ENCODE results near the gene RTP5. TPM values are rescaled to one million over a fixed set of nuclear protein-coding genes. Genes with fewer than 3 reads are reported as not detected.

RTP5 gene
- total and polyA plus RNA-seq, 2 experiments from 2014 or later = not detected

DNA sequence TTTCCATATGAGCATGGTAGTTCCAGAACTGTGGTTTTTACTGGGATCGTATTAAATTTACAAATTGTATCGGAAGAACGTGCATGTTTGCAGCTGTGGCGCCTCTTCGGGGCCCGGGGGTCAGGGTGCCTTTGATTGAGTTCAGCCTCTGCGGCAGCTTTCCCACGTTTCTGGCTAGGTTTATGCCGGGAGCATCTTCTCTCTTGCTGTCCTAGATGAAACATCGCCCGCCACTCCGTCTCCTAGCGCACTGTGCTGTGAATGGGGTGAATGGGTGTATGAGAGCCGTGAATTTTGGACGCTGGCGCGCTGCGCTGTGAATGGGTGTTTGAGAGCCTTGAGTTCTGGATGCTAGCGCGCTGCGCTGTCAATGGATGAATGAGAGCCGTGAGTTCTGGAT, 23.1 kb upstream of the RTP5 start:
- 52 to 55% methylated on average over 21 to 22 of the region's 22 CpGs for WGBS, 2 experiments (ENCODE audit: low coverage in 1 of 2, low lambda C conversion rate in 2 of 2, missing lambda C conversion rate in 2 of 2)
- H3K27ac ChIP-seq = no peak overlapping the region
- H3K4me1 ChIP-seq (ENCODE audit: insufficient read depth) = no peaks in the 10 kb centered on the region
- no peaks in the 10 kb centered on the region for H3K9me2 ChIP-seq (ENCODE audit: insufficient read depth)
- H2AFZ ChIP-seq = no peak overlapping the region
- H3F3A ChIP-seq (ENCODE audit: insufficient read depth) = no peaks in the 10 kb centered on the region
- H3K4me2 ChIP-seq (ENCODE audit: unreplicated experiment) = no peak overlapping the region
- in situ Hi-C loops (cut with MboI) = no loop called here
- TF ChIP-seq EZH2 (IDR thresholded peaks at IDR 0.05; ENCODE audit: insufficient read depth, poor library complexity, severe bottlenecking) = no peak
- TF ChIP-seq EZH2phosphoT487 (IDR thresholded peaks at IDR 0.05; ENCODE audit: insufficient read depth, low read depth) = no peak
- H3K27me3 ChIP-seq (replicated peaks; ENCODE audit: insufficient read depth) = peaks cover 21% of the 10 kb centered on the region
- H3K36me3 ChIP-seq (ENCODE audit: low read depth) = no peaks in the 10 kb centered on the region
- no peaks in the 10 kb centered on the region for H3K79me2 ChIP-seq (ENCODE audit: insufficient read depth)
- H3K9me3 ChIP-seq (ENCODE audit: low read depth) = no peaks in the 10 kb centered on the region
- no peak overlapping the region for H3K9ac ChIP-seq
- no peak for DNase-seq
- no peak overlapping the region for H3K4me3 ChIP-seq
- no peaks in the 10 kb centered on the region for H4K20me1 ChIP-seq (ENCODE audit: insufficient read depth)

DNA sequence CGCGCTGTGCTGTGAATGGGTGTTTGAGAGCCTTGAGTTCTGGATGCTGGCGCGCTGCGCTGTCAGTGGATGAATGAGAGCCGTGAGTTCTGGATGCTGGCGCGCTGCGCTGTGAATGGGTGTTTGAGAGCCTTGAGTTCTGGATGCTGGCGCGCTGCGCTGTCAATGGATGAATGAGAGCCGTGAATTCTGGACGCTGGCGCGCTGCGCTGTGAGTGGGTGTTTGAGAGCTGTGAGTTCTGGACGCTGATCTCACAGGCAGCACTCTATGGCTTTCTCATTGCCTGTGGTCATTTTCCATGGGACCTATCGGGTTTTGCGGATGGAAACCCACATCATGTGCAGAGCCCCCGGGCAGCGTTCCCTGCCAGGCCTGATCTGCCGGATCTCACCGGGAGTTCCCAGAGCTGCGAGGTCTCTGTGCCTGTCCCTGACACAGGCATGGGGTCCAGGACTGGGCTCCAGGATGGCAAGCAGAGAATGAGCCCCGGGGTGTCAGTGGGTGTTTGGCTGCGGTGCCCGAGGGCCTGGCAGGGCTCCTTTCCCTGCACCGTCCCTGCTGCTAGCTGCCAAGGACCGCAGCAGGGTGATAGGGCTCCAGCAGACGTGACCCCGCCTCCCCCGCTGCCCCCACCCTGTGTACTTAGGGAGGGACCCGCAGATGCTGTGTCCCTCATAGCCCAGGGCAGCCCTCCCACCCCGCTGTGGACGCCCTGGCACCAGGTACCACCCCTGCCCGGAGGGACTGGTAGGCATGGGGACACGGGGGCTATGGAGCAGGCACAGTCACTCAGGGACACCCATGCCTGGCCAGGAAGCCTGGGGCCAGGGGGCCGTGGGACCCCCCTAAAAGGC, 20.5 kb upstream of the RTP5 start:
- DNase-seq = no peak
- peaks cover 21% of the 10 kb centered on the region for H3K27me3 ChIP-seq (replicated peaks; ENCODE audit: insufficient read depth)
- no peaks in the 10 kb centered on the region for H3K79me2 ChIP-seq (ENCODE audit: insufficient read depth)
- no peaks in the 10 kb centered on the region for H3K9me3 ChIP-seq (ENCODE audit: low read depth)
- H3K4me2 ChIP-seq (ENCODE audit: unreplicated experiment) = no peak overlapping the region
- WGBS, 2 experiments (ENCODE audit: low coverage in 1 of 2, low lambda C conversion rate in 2 of 2, missing lambda C conversion rate in 2 of 2) = 73 to 76% methylated on average over 19 to 38 of the region's 39 CpGs
- in situ Hi-C loops (cut with MboI) = no loop called here
- TF ChIP-seq EZH2 (IDR thresholded peaks at IDR 0.05; ENCODE audit: insufficient read depth, poor library complexity, severe bottlenecking) = no peak
- no peak for TF ChIP-seq EZH2phosphoT487 (IDR thresholded peaks at IDR 0.05; ENCODE audit: insufficient read depth, low read depth)
- no peak overlapping the region for H3K4me3 ChIP-seq
- no peaks in the 10 kb centered on the region for H3K36me3 ChIP-seq (ENCODE audit: low read depth)
- H3K4me1 ChIP-seq (ENCODE audit: insufficient read depth) = no peaks in the 10 kb centered on the region
- no peak overlapping the region for H3K27ac ChIP-seq
- no peak overlapping the region for H3K9ac ChIP-seq
- no peaks in the 10 kb centered on the region for H3F3A ChIP-seq (ENCODE audit: insufficient read depth)
- no peak overlapping the region for H2AFZ ChIP-seq
- H3K9me2 ChIP-seq (ENCODE audit: insufficient read depth) = no peaks in the 10 kb centered on the region
- no peaks in the 10 kb centered on the region for H4K20me1 ChIP-seq (ENCODE audit: insufficient read depth)

DNA sequence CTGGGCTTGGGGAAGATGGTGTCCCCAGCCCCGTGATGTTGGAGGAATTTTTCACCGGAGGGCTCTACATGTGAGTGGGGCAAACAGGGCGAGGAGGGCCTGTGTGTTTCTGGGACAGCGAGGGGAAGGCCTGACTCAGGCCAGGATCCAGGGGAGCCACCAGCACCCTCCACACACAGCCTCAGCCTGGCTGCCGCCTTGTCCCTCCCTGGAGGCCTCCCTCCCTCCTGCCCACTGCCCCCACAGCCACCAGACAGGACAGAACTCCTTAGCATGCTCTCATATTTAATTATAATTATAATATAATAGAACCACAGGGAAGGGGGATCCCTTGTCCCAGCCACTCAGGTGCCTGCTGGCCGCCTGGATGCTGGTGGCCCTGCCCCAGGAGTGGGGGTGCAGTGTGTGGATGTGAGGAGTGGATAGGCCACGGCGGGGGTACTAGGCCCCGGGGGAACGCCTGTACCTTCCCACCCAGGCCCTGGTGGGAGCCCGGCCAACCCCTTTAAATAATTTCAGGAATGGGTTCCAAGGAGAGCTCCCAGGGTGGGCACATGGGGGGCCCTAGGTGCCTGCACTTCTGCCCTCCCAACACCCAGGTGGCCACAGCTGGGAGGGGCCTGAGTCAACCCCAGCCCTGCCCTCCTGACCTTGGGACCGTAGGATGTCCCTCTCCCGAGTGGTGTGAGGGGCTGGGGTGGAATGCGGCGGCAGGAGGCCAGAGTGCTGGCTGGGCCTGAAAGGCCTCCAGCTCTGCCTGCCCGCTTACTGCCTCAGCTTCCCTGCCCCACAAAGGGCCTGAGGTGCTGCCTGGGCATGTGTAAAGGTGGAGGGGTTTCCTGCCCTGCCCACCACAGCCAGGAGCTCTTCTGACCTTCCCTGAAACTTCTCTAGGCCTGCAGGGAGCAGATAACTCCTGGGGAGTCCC, 19.6 kb upstream of the RTP5 start:
- no peak overlapping the region for H3K4me2 ChIP-seq (ENCODE audit: unreplicated experiment)
- peaks cover 16% of the 10 kb centered on the region for H3K27me3 ChIP-seq (replicated peaks; ENCODE audit: insufficient read depth)
- H4K20me1 ChIP-seq (ENCODE audit: insufficient read depth) = no peaks in the 10 kb centered on the region
- H3K9ac ChIP-seq = no peak overlapping the region
- no peaks in the 10 kb centered on the region for H3K79me2 ChIP-seq (ENCODE audit: insufficient read depth)
- in situ Hi-C loops (cut with MboI) = no loop called here
- H3F3A ChIP-seq (ENCODE audit: insufficient read depth) = no peaks in the 10 kb centered on the region
- DNase-seq = no peak
- WGBS, 2 experiments (ENCODE audit: low coverage in 1 of 2, low lambda C conversion rate in 2 of 2, missing lambda C conversion rate in 2 of 2) = 64 to 67% methylated on average over 16 of the region's 16 CpGs
- H3K9me2 ChIP-seq (ENCODE audit: insufficient read depth) = no peaks in the 10 kb centered on the region
- no peak overlapping the region for H2AFZ ChIP-seq
- H3K36me3 ChIP-seq (ENCODE audit: low read depth) = no peaks in the 10 kb centered on the region
- no peak overlapping the region for H3K4me3 ChIP-seq
- no peaks in the 10 kb centered on the region for H3K9me3 ChIP-seq (ENCODE audit: low read depth)
- no peak for TF ChIP-seq EZH2 (IDR thresholded peaks at IDR 0.05; ENCODE audit: insufficient read depth, poor library complexity, severe bottlenecking)
- no peak for TF ChIP-seq EZH2phosphoT487 (IDR thresholded peaks at IDR 0.05; ENCODE audit: insufficient read depth, low read depth)
- no peaks in the 10 kb centered on the region for H3K4me1 ChIP-seq (ENCODE audit: insufficient read depth)
- no peak overlapping the region for H3K27ac ChIP-seq

DNA sequence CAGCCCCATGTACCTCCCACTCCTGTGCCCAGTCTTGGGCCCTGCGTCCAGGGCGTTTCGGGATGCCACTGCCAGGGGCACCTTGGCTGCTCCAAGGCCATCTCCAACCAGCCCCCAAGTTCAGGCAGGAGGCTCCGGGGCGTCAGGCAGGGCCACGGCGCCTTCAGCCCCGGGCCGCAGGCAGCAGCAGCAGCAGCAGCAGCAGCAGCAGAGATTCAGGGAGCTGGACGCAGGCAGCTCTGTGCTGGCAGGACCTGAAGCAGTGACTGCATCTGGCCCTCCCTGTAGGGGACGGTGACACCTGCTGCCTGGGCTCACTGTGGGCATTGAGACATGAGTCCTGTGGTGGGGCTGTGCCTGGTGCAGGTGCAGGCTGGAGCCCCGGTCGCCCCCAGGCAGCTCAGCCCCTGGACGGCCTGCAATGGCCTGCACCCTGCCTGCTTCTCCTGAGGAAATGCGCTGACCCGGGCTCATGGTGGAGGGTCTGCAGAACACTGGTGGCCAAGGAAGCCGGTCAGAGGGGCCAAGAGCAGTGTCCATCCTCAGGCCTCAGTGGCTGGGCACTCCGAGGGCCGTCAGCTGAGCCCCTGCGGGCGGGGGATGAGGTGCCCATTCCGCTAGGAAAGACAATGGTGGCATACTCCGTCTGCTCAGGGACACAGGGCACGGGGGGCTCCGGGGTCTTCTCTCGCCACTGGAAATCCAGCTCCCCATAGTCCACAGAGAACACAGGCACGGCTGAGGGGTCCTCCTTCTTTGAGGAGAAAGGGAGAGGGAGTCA, 18.8 kb upstream of the RTP5 start:
- Histone ChIP-seq H3K79me2 (ENCODE audit: insufficient read depth) (no peaks in the 10 kb centered on the region), H3K9ac (no peak overlapping the region), H3K36me3 (ENCODE audit: low read depth) (no peaks in the 10 kb centered on the region), H3K4me2 (ENCODE audit: unreplicated experiment) (no peak overlapping the region), H2AFZ (no peak overlapping the region), H3K27ac (no peak overlapping the region), H3K27me3 (replicated peaks; ENCODE audit: insufficient read depth) (peaks cover 8% of the 10 kb centered on the region), H3K4me1 (ENCODE audit: insufficient read depth) (no peaks in the 10 kb centered on the region), H4K20me1 (ENCODE audit: insufficient read depth) (no peaks in the 10 kb centered on the region), H3K9me2 (ENCODE audit: insufficient read depth) (no peaks in the 10 kb centered on the region), H3K9me3 (ENCODE audit: low read depth) (no peaks in the 10 kb centered on the region), H3F3A (ENCODE audit: insufficient read depth) (no peaks in the 10 kb centered on the region), H3K4me3 (no peak overlapping the region)
- 74 to 78% methylated on average over 22 to 27 of the region's 27 CpGs for WGBS, 2 experiments (ENCODE audit: low coverage in 1 of 2, low lambda C conversion rate in 2 of 2, missing lambda C conversion rate in 2 of 2)
- in situ Hi-C loops (cut with MboI) = no loop called here
- no peak for DNase-seq
- TF ChIP-seq EZH2 (IDR thresholded peaks at IDR 0.05; ENCODE audit: insufficient read depth, poor library complexity, severe bottlenecking) (no peak), EZH2phosphoT487 (IDR thresholded peaks at IDR 0.05; ENCODE audit: insufficient read depth, low read depth) (no peak)

Data from GM23248 (cell line).